Cardiac muscle cell (in vitro differentiated cells and primary cell): ENCODE data around the gene SLC38A1. TPM values are rescaled to one million over a fixed set of nuclear protein-coding genes. Genes with fewer than 3 reads are reported as not detected.

ENCODE experiments used
- DNase-seq, 2 donors: peaks; one replicate each; pipeline versions ENCODE4 v3.0.0 to v3.0.0-alpha.2; 2010 to 2017; ENCODE audit warnings: low read depth in 1 of 2, low spot score in 1 of 2
- H3K27ac ChIP-seq: fragments of 200-600 bp; sonication (generic); 2 replicates; pipeline ENCODE4 v1.5.1; 2016
- H3K27me3 ChIP-seq: fragments of 200-600 bp; sonication (generic); 2 replicates; pipeline ENCODE4 v1.6.0; 2016; ENCODE audit warnings: control low read depth
- H3K36me3 ChIP-seq: fragments of 200-600 bp; sonication (generic); 2 replicates; pipeline ENCODE4 v1.5.1; 2016; ENCODE audit warnings: control low read depth
- H3K4me1 ChIP-seq: fragments of 200-600 bp; sonication (generic); 2 replicates; pipeline ENCODE4 v1.8.1; 2017; ENCODE audit warnings: low read depth, mild to moderate bottlenecking, mixed run types
- H3K4me3 ChIP-seq: fragments of 200-600 bp; sonication (generic); 2 replicates; pipeline ENCODE4 v1.5.1; 2016; ENCODE audit warnings: mild to moderate bottlenecking
- H3K9me3 ChIP-seq: fragments of 200-600 bp; sonication (generic); 2 replicates; pipeline ENCODE4 v1.5.1; 2017; ENCODE audit warnings: low read depth, mild to moderate bottlenecking, control low read depth
- CTCF ChIP-seq: IDR thresholded peaks from 2 replicates; pipeline ENCODE4 v1.5.1; 2012; ENCODE audit warnings: low read depth, mild to moderate bottlenecking, low read length
- polyA plus RNA-seq: library from polyadenylated mRNA; unstranded; fragments of >200 nt; fragmentation: Nextera tagmentation; extraction: Ambion mirVana; gene quantifications from 2 replicates; pipeline ENCODE4 v1.2.1, GENCODE V29; 2016
- total RNA-seq: library from RNA; depleted of rRNA; stranded (reverse); fragments of >200 nt; gene quantifications from 2 replicates; pipeline ENCODE4 v1.2.3, GENCODE V29; 2016

The SLC38A1 gene
- total and polyA plus RNA-seq, 2 experiments from 2014 or later = 59.6 to 62.2 TPM

- TF ChIP-seq CTCF = no peak
- DNase-seq = no peak
- no peaks in the 10 kb centered on the region for H3K9me3 ChIP-seq
- no peak overlapping the region for H3K4me3 ChIP-seq
- no peaks in the 10 kb centered on the region for H3K27me3 ChIP-seq
- no peak overlapping the region for H3K27ac ChIP-seq
- H3K36me3 ChIP-seq = peaks cover 7% of the 10 kb centered on the region
- H3K4me1 ChIP-seq = peaks cover 4% of the 10 kb centered on the region
Observed at GRCh38 chr12:46230306-46230705, 38.5 kb downstream of the SLC38A1 start.

- no peak overlapping the region for H3K4me3 ChIP-seq
- H3K27me3 ChIP-seq = no peaks in the 10 kb centered on the region
- H3K9me3 ChIP-seq = no peaks in the 10 kb centered on the region
- H3K4me1 ChIP-seq = no peaks in the 10 kb centered on the region
- peaks cover 15% of the 10 kb centered on the region for H3K36me3 ChIP-seq
- H3K27ac ChIP-seq = no peak overlapping the region
- DNase-seq = no peak
- TF ChIP-seq CTCF = no peak
Observed at GRCh38 chr12:46227616-46228015, 41.2 kb downstream of the SLC38A1 start.

GRCh38 chr12:46224386-46224785, 44.5 kb downstream of the SLC38A1 start:
- Histone ChIP-seq H3K4me3 (no peak overlapping the region), H3K9me3 (no peaks in the 10 kb centered on the region), H3K27ac (no peak overlapping the region), H3K27me3 (no peaks in the 10 kb centered on the region), H3K4me1 (no peaks in the 10 kb centered on the region), H3K36me3 (peaks cover 20% of the 10 kb centered on the region)
- DNase-seq = peak in 1 of 2 donors; percentile 79
- TF ChIP-seq CTCF = no peak

GRCh38 chr12:46223047-46223446, 45.8 kb downstream of the SLC38A1 start:
- H3K27me3 ChIP-seq = no peaks in the 10 kb centered on the region
- H3K9me3 ChIP-seq = no peaks in the 10 kb centered on the region
- no peak overlapping the region for H3K4me3 ChIP-seq
- no peak overlapping the region for H3K27ac ChIP-seq
- H3K4me1 ChIP-seq = no peaks in the 10 kb centered on the region
- H3K36me3 ChIP-seq = peaks cover 20% of the 10 kb centered on the region
- TF ChIP-seq CTCF = no peak
- no peak for DNase-seq

- peaks cover 20% of the 10 kb centered on the region for H3K36me3 ChIP-seq
- H3K27me3 ChIP-seq = no peaks in the 10 kb centered on the region
- no peak for TF ChIP-seq CTCF
- no peaks in the 10 kb centered on the region for H3K4me1 ChIP-seq
- no peaks in the 10 kb centered on the region for H3K9me3 ChIP-seq
- no peak for DNase-seq
- H3K27ac ChIP-seq = no peak overlapping the region
- H3K4me3 ChIP-seq = no peak overlapping the region
Observed at GRCh38 chr12:46222636-46223035, 46.2 kb downstream of the SLC38A1 start.
